Measurements from ENCODE around the gene CYP11A1.

DNA sequence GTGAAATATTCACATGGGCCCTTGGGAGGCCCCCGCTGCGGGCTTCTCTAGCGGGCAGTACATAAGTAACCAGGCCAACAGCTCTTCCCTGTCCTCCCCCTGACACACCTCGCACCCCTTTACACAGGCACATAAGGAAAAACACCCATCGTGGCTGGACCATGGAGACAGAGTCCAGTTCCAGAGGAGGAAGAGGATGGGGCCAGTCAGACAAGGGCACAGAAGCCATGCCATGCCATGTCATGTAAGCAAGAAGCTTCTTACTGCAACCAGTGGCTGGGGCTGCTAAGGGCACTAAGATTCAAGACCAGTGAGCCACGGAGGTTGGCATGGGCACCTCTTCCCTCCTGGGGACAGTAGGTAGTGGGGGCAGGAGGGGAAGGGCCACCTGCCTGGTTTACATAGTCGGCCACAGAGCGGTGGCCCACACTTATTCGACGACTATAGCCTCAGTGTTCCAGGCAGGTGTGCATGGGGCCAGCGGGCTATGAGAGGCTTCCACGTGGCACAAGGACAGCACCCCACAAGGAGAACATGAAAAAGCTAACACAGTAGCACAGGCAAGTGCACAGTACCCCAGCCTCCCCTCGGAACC lies 5.7 kb upstream of the CYP11A1 start:
- TF ChIP-seq, protein P1, sequence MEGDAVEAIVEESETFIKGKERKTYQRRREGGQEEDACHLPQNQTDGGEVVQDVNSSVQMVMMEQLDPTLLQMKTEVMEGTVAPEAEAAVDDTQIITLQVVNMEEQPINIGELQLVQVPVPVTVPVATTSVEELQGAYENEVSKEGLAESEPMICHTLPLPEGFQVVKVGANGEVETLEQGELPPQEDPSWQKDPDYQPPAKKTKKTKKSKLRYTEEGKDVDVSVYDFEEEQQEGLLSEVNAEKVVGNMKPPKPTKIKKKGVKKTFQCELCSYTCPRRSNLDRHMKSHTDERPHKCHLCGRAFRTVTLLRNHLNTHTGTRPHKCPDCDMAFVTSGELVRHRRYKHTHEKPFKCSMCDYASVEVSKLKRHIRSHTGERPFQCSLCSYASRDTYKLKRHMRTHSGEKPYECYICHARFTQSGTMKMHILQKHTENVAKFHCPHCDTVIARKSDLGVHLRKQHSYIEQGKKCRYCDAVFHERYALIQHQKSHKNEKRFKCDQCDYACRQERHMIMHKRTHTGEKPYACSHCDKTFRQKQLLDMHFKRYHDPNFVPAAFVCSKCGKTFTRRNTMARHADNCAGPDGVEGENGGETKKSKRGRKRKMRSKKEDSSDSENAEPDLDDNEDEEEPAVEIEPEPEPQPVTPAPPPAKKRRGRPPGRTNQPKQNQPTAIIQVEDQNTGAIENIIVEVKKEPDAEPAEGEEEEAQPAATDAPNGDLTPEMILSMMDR (IDR thresholded peaks at IDR 0.05 in 4 of 5, conservative IDR thresholded peaks at IDR 0.05 in 1 of 5): no peak
- TF ChIP-seq POLR2A (IDR thresholded peaks at IDR 0.05): no peak

Measured in gastrocnemius medialis (tissue), 4 donors.